ENCODE measurements around the gene SLC35G6. TPM values are rescaled to one million over a fixed set of nuclear protein-coding genes. Genes with fewer than 3 reads are reported as not detected.
"Not testable (repeated sequence)": the region's sequence is repeated elsewhere in the genome, so short reads cannot be mapped to it uniquely, and the experiment has no call there.

The SLC35G6 gene
- total and polyA plus RNA-seq, 4 donors: not detected

DNA sequence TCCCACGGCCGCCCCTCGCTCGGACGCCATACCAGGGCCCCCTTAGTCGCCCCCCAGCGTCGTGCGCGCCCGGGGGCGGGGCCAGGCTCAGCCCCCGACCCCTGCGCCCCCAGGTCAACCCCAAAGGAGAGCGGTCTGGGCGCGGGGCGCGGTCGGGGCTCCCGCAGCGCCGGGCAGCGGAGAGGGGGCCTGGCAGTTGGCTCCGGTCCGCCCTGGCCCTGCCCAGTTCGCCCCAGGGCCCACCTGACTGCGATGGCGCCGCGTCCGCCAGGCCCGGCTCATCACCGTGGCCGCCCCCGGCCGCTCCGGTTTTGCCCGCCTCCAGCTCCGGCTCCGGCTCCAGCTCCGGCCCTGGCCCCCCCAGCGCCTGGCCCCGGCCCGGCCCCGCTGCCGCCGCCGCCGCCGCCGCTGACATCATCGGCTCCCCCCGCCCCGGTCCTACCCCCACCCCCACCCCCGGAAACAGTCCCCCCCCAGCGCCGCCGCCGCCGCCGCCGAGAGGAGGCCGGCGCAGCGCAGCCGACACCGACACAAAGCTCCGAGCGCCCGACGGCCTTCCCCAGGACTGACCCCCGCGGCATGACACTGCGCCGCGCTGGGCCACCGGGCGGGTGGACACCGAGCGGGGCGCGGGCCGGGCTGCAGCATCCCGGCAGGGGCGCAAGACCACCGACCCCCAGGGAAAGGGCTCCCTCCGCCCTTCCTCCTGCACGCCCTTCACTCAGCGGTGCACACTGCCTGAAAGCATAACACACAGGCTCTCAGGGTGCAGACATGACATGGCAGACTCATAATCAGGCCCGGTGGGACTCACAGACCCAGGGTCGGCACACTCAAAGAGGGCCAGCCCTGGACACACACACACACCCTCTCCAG, 1.8 kb upstream of the SLC35G6 start, which contains the start of gene ZBTB4:
Gene ZBTB4, minus strand, starts transcription at position 419 of the 876 bp plus-strand sequence. CDS start 12,830 bp downstream, outside the sequence.
- Histone ChIP-seq H3K9ac (ENCODE audit: low read depth in 1 of 2, low read length in 2 of 2) (peak within 1 kb of the TSS; percentile 83 to 87), H3K4me1 (ENCODE audit: control insufficient read depth in 4 of 4, insufficient read depth in 4 of 4, low read length in 3 of 4) (peaks cover 12 to 52% (median 37%) of the 10 kb centered on the region in 4 donors), H3K36me3 (ENCODE audit: control insufficient read depth in 4 of 4, insufficient read depth in 3 of 4, low read depth in 1 of 4, low read length in 3 of 4) (no peaks in the 10 kb centered on the region), H3K4me3 (ENCODE audit: low read depth in 1 of 3, low read length in 3 of 3) (peak within 1 kb of the TSS; percentile 60 to 96 (median 80)), H3K9me3 (ENCODE audit: control insufficient read depth in 4 of 4, low read length in 3 of 4) (no peaks in the 10 kb centered on the region), H3K27ac (ENCODE audit: low read depth in 1 of 2, low read length in 2 of 2) (peak within 1 kb of the TSS; percentile 96 to 97), H3K27me3 (ENCODE audit: control insufficient read depth in 4 of 4, insufficient read depth in 4 of 4, low read length in 3 of 4) (no peaks in the 10 kb centered on the region)
- DNase-seq (ENCODE audit: low spot score): peak; percentile 64
- WGBS: under 1% methylated on average over 92 of the region's 92 CpGs
- no peak for TF ChIP-seq EGR1 (IDR thresholded peaks at IDR 0.05; ENCODE audit: low read depth in 2 of 2)
- no peak for TF ChIP-seq JUND (IDR thresholded peaks at IDR 0.05)
- TF ChIP-seq GABPA (IDR thresholded peaks at IDR 0.05 in 1 of 2, conservative IDR thresholded peaks at IDR 0.05 in 1 of 2): no peak
- TF ChIP-seq, protein P1, sequence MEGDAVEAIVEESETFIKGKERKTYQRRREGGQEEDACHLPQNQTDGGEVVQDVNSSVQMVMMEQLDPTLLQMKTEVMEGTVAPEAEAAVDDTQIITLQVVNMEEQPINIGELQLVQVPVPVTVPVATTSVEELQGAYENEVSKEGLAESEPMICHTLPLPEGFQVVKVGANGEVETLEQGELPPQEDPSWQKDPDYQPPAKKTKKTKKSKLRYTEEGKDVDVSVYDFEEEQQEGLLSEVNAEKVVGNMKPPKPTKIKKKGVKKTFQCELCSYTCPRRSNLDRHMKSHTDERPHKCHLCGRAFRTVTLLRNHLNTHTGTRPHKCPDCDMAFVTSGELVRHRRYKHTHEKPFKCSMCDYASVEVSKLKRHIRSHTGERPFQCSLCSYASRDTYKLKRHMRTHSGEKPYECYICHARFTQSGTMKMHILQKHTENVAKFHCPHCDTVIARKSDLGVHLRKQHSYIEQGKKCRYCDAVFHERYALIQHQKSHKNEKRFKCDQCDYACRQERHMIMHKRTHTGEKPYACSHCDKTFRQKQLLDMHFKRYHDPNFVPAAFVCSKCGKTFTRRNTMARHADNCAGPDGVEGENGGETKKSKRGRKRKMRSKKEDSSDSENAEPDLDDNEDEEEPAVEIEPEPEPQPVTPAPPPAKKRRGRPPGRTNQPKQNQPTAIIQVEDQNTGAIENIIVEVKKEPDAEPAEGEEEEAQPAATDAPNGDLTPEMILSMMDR (IDR thresholded peaks at IDR 0.05; ENCODE audit: low read depth, low read length, missing input control): no peak
- TF ChIP-seq HNF4A (conservative IDR thresholded peaks at IDR 0.05): no peak
- no peak for TF ChIP-seq YY1 (IDR thresholded peaks at IDR 0.05)
- no peak for TF ChIP-seq HNF4G (IDR thresholded peaks at IDR 0.05)
- no peak for TF ChIP-seq RAD21 (IDR thresholded peaks at IDR 0.05)
- TF ChIP-seq, protein P2, sequence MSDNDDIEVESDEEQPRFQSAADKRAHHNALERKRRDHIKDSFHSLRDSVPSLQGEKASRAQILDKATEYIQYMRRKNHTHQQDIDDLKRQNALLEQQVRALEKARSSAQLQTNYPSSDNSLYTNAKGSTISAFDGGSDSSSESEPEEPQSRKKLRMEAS (IDR thresholded peaks at IDR 0.05): no peak

DNA sequence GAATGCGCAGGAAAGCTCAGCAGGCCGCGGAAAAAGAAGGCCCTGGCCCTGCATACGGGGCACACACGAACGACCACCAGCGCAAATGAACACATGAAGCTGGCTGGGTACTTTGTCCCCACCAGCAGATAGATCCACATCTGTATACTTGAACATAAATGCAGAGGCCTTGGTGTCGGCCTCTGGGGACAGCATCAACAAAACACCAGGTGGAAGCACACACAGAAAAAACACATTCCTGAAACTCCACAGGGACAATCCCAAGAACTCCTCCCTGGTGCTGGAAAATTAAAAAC, 1.2 kb upstream of the SLC35G6 start:
- Histone ChIP-seq H3K9me3 (ENCODE audit: control insufficient read depth in 4 of 4, low read length in 3 of 4) (no peaks in the 10 kb centered on the region), H3K4me3 (ENCODE audit: low read depth in 1 of 3, low read length in 3 of 3) (peak overlapping the region; percentile 52 to 96 (median 80)), H3K9ac (ENCODE audit: low read depth in 1 of 2, low read length in 2 of 2) (peak overlapping the region; percentile 83 to 87), H3K4me1 (ENCODE audit: control insufficient read depth in 4 of 4, insufficient read depth in 4 of 4, low read length in 3 of 4) (peaks cover 8 to 46% (median 35%) of the 10 kb centered on the region in 4 donors), H3K27me3 (ENCODE audit: control insufficient read depth in 4 of 4, insufficient read depth in 4 of 4, low read length in 3 of 4) (no peaks in the 10 kb centered on the region), H3K36me3 (ENCODE audit: control insufficient read depth in 4 of 4, insufficient read depth in 3 of 4, low read depth in 1 of 4, low read length in 3 of 4) (no peaks in the 10 kb centered on the region), H3K27ac (ENCODE audit: low read depth in 1 of 2, low read length in 2 of 2) (peak overlapping the region; percentile 91 to 95)
- WGBS: 10% methylated on average over 8 of the region's 8 CpGs
- DNase-seq (ENCODE audit: low spot score): no peak
- no peak for TF ChIP-seq HNF4A (conservative IDR thresholded peaks at IDR 0.05)
- TF ChIP-seq EGR1 (IDR thresholded peaks at IDR 0.05; ENCODE audit: low read depth in 2 of 2): no peak
- TF ChIP-seq, protein P3, sequence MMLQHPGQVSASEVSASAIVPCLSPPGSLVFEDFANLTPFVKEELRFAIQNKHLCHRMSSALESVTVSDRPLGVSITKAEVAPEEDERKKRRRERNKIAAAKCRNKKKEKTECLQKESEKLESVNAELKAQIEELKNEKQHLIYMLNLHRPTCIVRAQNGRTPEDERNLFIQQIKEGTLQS (IDR thresholded peaks at IDR 0.05): no peak
- no peak for TF ChIP-seq SP1 (IDR thresholded peaks at IDR 0.05)
- TF ChIP-seq RAD21 (IDR thresholded peaks at IDR 0.05): no peak
- TF ChIP-seq, protein P4, sequence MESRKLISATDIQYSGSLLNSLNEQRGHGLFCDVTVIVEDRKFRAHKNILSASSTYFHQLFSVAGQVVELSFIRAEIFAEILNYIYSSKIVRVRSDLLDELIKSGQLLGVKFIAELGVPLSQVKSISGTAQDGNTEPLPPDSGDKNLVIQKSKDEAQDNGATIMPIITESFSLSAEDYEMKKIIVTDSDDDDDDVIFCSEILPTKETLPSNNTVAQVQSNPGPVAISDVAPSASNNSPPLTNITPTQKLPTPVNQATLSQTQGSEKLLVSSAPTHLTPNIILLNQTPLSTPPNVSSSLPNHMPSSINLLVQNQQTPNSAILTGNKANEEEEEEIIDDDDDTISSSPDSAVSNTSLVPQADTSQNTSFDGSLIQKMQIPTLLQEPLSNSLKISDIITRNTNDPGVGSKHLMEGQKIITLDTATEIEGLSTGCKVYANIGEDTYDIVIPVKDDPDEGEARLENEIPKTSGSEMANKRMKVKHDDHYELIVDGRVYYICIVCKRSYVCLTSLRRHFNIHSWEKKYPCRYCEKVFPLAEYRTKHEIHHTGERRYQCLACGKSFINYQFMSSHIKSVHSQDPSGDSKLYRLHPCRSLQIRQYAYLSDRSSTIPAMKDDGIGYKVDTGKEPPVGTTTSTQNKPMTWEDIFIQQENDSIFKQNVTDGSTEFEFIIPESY (IDR thresholded peaks at IDR 0.05): no peak
- no peak for TF ChIP-seq NR2F2 (IDR thresholded peaks at IDR 0.05)
- no peak for TF ChIP-seq JUND (IDR thresholded peaks at IDR 0.05)
- TF ChIP-seq FOXA1 (IDR thresholded peaks at IDR 0.05): no peak
- TF ChIP-seq YY1 (IDR thresholded peaks at IDR 0.05): no peak
- TF ChIP-seq, protein P5, sequence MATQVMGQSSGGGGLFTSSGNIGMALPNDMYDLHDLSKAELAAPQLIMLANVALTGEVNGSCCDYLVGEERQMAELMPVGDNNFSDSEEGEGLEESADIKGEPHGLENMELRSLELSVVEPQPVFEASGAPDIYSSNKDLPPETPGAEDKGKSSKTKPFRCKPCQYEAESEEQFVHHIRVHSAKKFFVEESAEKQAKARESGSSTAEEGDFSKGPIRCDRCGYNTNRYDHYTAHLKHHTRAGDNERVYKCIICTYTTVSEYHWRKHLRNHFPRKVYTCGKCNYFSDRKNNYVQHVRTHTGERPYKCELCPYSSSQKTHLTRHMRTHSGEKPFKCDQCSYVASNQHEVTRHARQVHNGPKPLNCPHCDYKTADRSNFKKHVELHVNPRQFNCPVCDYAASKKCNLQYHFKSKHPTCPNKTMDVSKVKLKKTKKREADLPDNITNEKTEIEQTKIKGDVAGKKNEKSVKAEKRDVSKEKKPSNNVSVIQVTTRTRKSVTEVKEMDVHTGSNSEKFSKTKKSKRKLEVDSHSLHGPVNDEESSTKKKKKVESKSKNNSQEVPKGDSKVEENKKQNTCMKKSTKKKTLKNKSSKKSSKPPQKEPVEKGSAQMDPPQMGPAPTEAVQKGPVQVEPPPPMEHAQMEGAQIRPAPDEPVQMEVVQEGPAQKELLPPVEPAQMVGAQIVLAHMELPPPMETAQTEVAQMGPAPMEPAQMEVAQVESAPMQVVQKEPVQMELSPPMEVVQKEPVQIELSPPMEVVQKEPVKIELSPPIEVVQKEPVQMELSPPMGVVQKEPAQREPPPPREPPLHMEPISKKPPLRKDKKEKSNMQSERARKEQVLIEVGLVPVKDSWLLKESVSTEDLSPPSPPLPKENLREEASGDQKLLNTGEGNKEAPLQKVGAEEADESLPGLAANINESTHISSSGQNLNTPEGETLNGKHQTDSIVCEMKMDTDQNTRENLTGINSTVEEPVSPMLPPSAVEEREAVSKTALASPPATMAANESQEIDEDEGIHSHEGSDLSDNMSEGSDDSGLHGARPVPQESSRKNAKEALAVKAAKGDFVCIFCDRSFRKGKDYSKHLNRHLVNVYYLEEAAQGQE (IDR thresholded peaks at IDR 0.05): no peak
- no peak for TF ChIP-seq HNF4G (IDR thresholded peaks at IDR 0.05)
- TF ChIP-seq FOXA2 (IDR thresholded peaks at IDR 0.05): no peak
- TF ChIP-seq, protein P2 (IDR thresholded peaks at IDR 0.05): no peak
- TF ChIP-seq TAF1 (conservative IDR thresholded peaks at IDR 0.05): no peak

DNA sequence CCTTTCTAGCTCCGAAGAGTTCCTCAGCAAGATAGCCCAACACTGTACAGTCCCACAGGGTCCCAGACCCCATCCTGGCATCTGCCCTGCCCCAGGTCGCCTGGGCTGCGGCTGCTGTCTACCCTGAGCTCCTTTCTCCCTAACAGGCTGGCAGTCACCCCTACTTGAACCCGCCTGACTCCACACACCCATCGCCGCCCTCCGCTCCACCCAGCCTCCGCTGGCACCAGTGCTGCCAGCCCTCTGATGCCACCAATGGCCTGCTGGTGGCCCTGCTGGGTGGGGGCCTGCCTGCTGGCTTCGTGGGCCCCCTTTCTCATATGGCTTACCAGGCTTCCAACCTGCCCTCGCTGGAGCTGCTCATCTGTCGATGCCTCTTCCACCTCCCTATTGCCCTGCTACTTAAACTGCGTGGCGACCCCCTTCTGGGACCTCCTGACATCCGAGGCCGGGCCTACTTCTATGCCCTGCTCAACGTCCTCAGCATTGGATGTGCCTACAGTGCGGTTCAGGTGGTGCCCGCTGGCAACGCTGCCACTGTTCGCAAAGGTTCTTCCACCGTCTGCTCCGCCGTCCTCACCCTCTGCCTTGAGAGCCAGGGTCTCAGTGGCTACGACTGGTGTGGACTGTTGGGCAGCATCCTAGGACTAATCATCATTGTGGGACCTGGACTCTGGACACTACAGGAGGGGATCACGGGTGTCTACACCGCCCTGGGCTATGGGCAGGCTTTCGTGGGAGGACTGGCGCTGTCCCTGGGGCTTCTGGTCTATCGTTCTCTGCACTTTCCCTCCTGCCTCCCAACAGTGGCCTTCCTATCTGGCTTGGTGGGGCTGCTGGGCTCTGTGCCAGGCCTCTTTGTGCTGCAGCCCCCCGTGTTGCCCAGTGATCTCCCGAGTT, 846 bp downstream of the SLC35G6 start:
- H3K36me3 ChIP-seq (ENCODE audit: control insufficient read depth in 4 of 4, insufficient read depth in 3 of 4, low read depth in 1 of 4, low read length in 3 of 4); DNase-seq (ENCODE audit: low spot score); H3K27me3 ChIP-seq (ENCODE audit: control insufficient read depth in 4 of 4, insufficient read depth in 4 of 4, low read length in 3 of 4); H3K9ac ChIP-seq (ENCODE audit: low read depth in 1 of 2, low read length in 2 of 2); H3K9me3 ChIP-seq (ENCODE audit: control insufficient read depth in 4 of 4, low read length in 3 of 4); H3K4me3 ChIP-seq (ENCODE audit: low read depth in 1 of 3, low read length in 3 of 3): not testable (repeated sequence)
- Histone ChIP-seq H3K27ac (ENCODE audit: low read depth in 1 of 2, low read length in 2 of 2) (peak overlapping the region in 1 of 2 donors; percentile 99), H3K4me1 (ENCODE audit: control insufficient read depth in 4 of 4, insufficient read depth in 4 of 4, low read length in 3 of 4) (peaks cover 12 to 48% (median 32%) of the 10 kb centered on the region in 4 donors)
- WGBS: 90% methylated on average over 31 of the region's 31 CpGs

All from liver (tissue), 9 donors.